ENCODE measurements around the gene CSF2RB.
"Not testable (repeated sequence)": the region's sequence is repeated elsewhere in the genome, so short reads cannot be mapped to it uniquely, and the experiment has no call there.

CSF2RB gene

DNA sequence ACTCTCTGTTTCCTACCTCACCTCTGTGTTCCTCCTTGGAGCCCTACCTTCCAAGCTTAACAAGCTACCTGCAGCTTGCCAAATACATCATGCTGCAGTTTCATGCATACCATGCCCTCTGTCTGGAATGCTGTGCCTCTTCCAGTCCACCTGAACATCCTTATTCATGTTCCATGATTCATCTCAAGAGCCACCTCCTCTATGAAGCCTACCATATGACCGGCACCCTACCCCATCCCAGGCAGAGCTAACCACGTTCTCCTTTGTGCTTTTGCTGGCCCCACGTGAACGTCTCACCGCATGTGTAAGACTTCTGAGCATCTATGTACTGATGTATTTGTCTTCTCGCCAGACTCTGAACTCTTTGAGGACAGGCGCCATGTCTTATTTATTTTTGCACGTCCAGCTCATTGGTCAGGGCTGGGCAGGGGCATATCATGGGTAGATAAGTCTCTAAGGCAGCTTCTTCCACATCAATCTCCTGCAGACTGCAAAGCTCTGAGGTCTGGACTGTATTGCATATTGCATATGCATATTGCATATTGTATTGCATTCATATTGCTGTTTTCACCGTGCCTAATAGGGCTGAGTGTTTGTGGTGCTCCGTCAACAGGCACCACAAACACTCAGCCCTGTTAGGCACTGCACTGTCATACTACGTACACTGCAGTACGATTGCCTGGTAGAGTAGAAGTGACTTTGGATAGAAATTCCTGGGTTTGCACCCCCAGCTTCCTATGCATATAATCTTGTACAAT lies 74.8 kb downstream of the CSF2RB start:
- no peak for DNase-seq
- TF ChIP-seq POLR2A (IDR thresholded peaks at IDR 0.05; ENCODE audit: low read length), result no peak
- no peak for TF ChIP-seq GATA1 (IDR thresholded peaks at IDR 0.05; ENCODE audit: low read depth, low read length)

DNA sequence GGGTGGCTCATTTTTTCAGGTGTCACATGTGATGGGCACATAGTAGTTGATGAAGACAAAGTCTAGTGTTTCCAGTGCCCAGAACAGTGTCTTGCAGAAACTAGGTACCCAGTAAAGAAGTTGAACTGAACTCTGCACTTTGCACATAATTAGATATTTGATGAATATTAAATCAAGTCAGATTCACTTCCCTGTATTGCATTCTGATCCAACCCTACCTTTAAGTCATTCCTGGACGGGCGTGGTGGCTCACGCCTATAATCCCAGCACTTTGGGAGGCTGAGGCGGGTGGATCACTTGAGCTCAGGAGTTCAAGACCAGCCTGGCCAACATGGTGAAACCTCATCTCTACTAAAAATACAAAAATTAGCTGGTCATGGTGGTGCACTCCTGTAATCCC lies 75.6 kb downstream of the CSF2RB start:
- not testable (repeated sequence) for DNase-seq
